ENCODE results near the gene P2RY8. TPM values are rescaled to one million over a fixed set of nuclear protein-coding genes. Genes with fewer than 3 reads are reported as not detected.

P2RY8 gene
- total RNA-seq, 1 experiment from 2014 or later, result 0.37 TPM

- Mint-ChIP-seq H3K36me3 (no peaks in the 10 kb centered on the region), H3K27ac (no peak overlapping the region), H3K9me3 (peaks cover 9% of the 10 kb centered on the region), H3K4me3 (no peak overlapping the region), H3K4me1 (no peaks in the 10 kb centered on the region), H3K27me3 (ENCODE audit: low read depth) (peaks cover 3% of the 10 kb centered on the region; the same call in 1 of the 2 replicates)
- CTCF ChIA-PET, result no interaction called here
- no peak for TF ChIP-seq SP1 (CRISPR knock-in tag; conservative IDR thresholded peaks at IDR 0.05)
- TF ChIP-seq ZBTB43 (CRISPR knock-in tag; IDR thresholded peaks at IDR 0.05), result no peak
- TF ChIP-seq ATF6 (CRISPR knock-in tag; IDR thresholded peaks at IDR 0.05), result no peak
- no peak for TF ChIP-seq ELF4 (CRISPR knock-in tag; IDR thresholded peaks at IDR 0.05; ENCODE audit: low read depth)
- no peak for ATAC-seq
- POLR2A ChIA-PET, result no interaction called here
- DNase-seq (ENCODE audit: low spot score), result no peak
Measured at GRCh38 chrX:1506916-1507315, 30.1 kb downstream of the P2RY8 start.

GRCh38 chrX:1502853-1503252, 34.1 kb downstream of the P2RY8 start:
- no peak for TF ChIP-seq AR (CRISPR knock-in tag; IDR thresholded peaks at IDR 0.05)
- no peak for TF ChIP-seq JAZF1 (CRISPR knock-in tag; IDR thresholded peaks at IDR 0.05)
- no peak for TF ChIP-seq IRF2 (CRISPR knock-in tag; IDR thresholded peaks at IDR 0.05; ENCODE audit: borderline replicate concordance, low read depth)
- no peak for TF ChIP-seq TEAD4 (CRISPR knock-in tag; IDR thresholded peaks at IDR 0.05)
- no peak for TF ChIP-seq ATF1 (CRISPR knock-in tag; IDR thresholded peaks at IDR 0.05)
- TF ChIP-seq ZNF425 (CRISPR knock-in tag; conservative IDR thresholded peaks at IDR 0.05), result no peak
- TF ChIP-seq GTF2I (CRISPR knock-in tag; conservative IDR thresholded peaks at IDR 0.05), result no peak
- TF ChIP-seq SOX15 (CRISPR knock-in tag; IDR thresholded peaks at IDR 0.05), result no peak
- TF ChIP-seq ZNF232 (CRISPR knock-in tag; IDR thresholded peaks at IDR 0.05), result no peak
- TF ChIP-seq ZNF416 (CRISPR knock-in tag; IDR thresholded peaks at IDR 0.05), result no peak
- no peak for TF ChIP-seq ATF3 (CRISPR knock-in tag; conservative IDR thresholded peaks at IDR 0.05)
- TF ChIP-seq E2F4 (CRISPR knock-in tag; IDR thresholded peaks at IDR 0.05; ENCODE audit: borderline replicate concordance, low read depth), result no peak
- TF ChIP-seq ZBTB43 (CRISPR knock-in tag; IDR thresholded peaks at IDR 0.05), result no peak
- TF ChIP-seq PRDM15 (CRISPR knock-in tag; IDR thresholded peaks at IDR 0.05), result no peak
- no peak for TF ChIP-seq ERG (CRISPR knock-in tag; IDR thresholded peaks at IDR 0.05)
- TF ChIP-seq HMGA2 (CRISPR knock-in tag; IDR thresholded peaks at IDR 0.05), result no peak
- ChIA-PET CTCF (no interaction called here), POLR2A (no interaction called here)
- H3K36me3 Mint-ChIP-seq, result no peaks in the 10 kb centered on the region
- ATAC-seq (no peak), DNase-seq (ENCODE audit: low spot score) (no peak)
- H3K27me3 Mint-ChIP-seq (ENCODE audit: low read depth), result no peaks in the 10 kb centered on the region
- H3K4me1 Mint-ChIP-seq, result no peaks in the 10 kb centered on the region
- H3K9me3 Mint-ChIP-seq, result no peaks in the 10 kb centered on the region
- no peak overlapping the region for H3K27ac Mint-ChIP-seq
- no peak overlapping the region for H3K4me3 Mint-ChIP-seq
